NCI-H748 (cell line): ENCODE measurements around the gene ABCA1.
A peak's percentile ranks its signal among the peaks of the same experiment; 100 is the strongest.
"Not testable (repeated sequence)": the region's sequence is repeated elsewhere in the genome, so short reads cannot be mapped to it uniquely, and the experiment has no call there.

Experiments
- DNase-seq: peaks from one replicate; lab custom pipeline; 2025; ENCODE audit not compliant: unreplicated experiment; lab: John Stamatoyannopoulos, UW

Gene ABCA1

GRCh38 chr9:104951487-104951886 lies 23.5 kb upstream of the ABCA1 start:
- DNase-seq: no peak

GRCh38 chr9:104950838-104951237 lies 22.9 kb upstream of the ABCA1 start:
- DNase-seq: no peak

- no peak for DNase-seq
These were observed 20.3 kb upstream of the ABCA1 start for GRCh38 chr9:104948277-104948676.

- DNase-seq: no peak
These were observed 16.9 kb upstream of the ABCA1 start for GRCh38 chr9:104944871-104945270.

GRCh38 chr9:104944356-104944755 lies 16.4 kb upstream of the ABCA1 start:
- no peak for DNase-seq

GRCh38 chr9:104941597-104941996 lies 13.6 kb upstream of the ABCA1 start:
- no peak for DNase-seq

GRCh38 chr9:104936291-104936690 lies 8.3 kb upstream of the ABCA1 start:
- DNase-seq: no peak

GRCh38 chr9:104935501-104935810 lies 7.5 kb upstream of the ABCA1 start:
- DNase-seq: not testable (repeated sequence)

- no peak for DNase-seq
These were observed 6.9 kb upstream of the ABCA1 start for GRCh38 chr9:104934691-104935500.

- not testable (repeated sequence) for DNase-seq
These were observed 5.1 kb upstream of the ABCA1 start for GRCh38 chr9:104933091-104933490.

GRCh38 chr9:104931256-104931655 lies 3.3 kb upstream of the ABCA1 start:
- no peak for DNase-seq

- peak; percentile 56 for DNase-seq
These were observed 591 bp downstream of the ABCA1 start for GRCh38 chr9:104927216-104927911.

- DNase-seq: no peak
These were observed 4.2 kb downstream of the ABCA1 start for GRCh38 chr9:104923740-104924139.

GRCh38 chr9:104923289-104923688 lies 4.7 kb downstream of the ABCA1 start:
- no peak for DNase-seq

- not testable (repeated sequence) for DNase-seq
These were observed 5.2 kb downstream of the ABCA1 start for GRCh38 chr9:104922748-104923147.

GRCh38 chr9:104921067-104921741 lies 6.8 kb downstream of the ABCA1 start:
- DNase-seq: no peak

- no peak for DNase-seq
These were observed 12.2 kb downstream of the ABCA1 start for GRCh38 chr9:104915753-104916152.

GRCh38 chr9:104915049-104915448 lies 12.9 kb downstream of the ABCA1 start:
- no peak for DNase-seq

GRCh38 chr9:104914466-104914865 lies 13.5 kb downstream of the ABCA1 start:
- no peak for DNase-seq

GRCh38 chr9:104912606-104913005 lies 15.3 kb downstream of the ABCA1 start:
- DNase-seq: no peak

- no peak for DNase-seq
These were observed 16.8 kb downstream of the ABCA1 start for GRCh38 chr9:104911032-104911607.
